PC-9 (cell line): ENCODE results near the gene ADGRL3.

Experiments
- EZH2 ChIP-seq: fragments of 200-600 bp; sonication (generic); IDR thresholded peaks from 2 replicates; pipeline ENCODE4 v1.8.0; 2017; ENCODE audit warnings: antibody characterized with exemption, low read depth
- TF ChIP-seq, protein P1 (sequence below): fragments of 200-600 bp; sonication (generic); conservative IDR thresholded peaks from 2 replicates; pipeline ENCODE4 v1.6.1; 2017; ENCODE audit warnings: mixed run types, antibody characterized with exemption, mild to moderate bottlenecking, moderate library complexity

GRCh38 chr4:62115216-62115615 lies 915.1 kb downstream of the ADGRL3 start:
- TF ChIP-seq, protein P1, sequence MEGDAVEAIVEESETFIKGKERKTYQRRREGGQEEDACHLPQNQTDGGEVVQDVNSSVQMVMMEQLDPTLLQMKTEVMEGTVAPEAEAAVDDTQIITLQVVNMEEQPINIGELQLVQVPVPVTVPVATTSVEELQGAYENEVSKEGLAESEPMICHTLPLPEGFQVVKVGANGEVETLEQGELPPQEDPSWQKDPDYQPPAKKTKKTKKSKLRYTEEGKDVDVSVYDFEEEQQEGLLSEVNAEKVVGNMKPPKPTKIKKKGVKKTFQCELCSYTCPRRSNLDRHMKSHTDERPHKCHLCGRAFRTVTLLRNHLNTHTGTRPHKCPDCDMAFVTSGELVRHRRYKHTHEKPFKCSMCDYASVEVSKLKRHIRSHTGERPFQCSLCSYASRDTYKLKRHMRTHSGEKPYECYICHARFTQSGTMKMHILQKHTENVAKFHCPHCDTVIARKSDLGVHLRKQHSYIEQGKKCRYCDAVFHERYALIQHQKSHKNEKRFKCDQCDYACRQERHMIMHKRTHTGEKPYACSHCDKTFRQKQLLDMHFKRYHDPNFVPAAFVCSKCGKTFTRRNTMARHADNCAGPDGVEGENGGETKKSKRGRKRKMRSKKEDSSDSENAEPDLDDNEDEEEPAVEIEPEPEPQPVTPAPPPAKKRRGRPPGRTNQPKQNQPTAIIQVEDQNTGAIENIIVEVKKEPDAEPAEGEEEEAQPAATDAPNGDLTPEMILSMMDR = no peak
- TF ChIP-seq EZH2 = no peak
